ENCODE measurements around the gene GMEB2.
"Not testable (repeated sequence)": the region's sequence is repeated elsewhere in the genome, so short reads cannot be mapped to it uniquely, and the experiment has no call there.

Gene GMEB2

GRCh38 chr20:63630956-63631355 lies 4.1 kb upstream of the GMEB2 start:
- H3K27ac ChIP-seq (ENCODE audit: insufficient read depth in 1 of 2, low read depth in 1 of 2, low read length in 2 of 2, poor library complexity in 1 of 2, severe bottlenecking in 2 of 2); POLR2A ChIA-PET; H3K9me3 ChIP-seq (ENCODE audit: control extremely low read depth in 1 of 5, control insufficient read depth in 4 of 5, insufficient read depth in 2 of 5, low read depth in 1 of 5, low read length in 4 of 5); DNase-seq; H3K27me3 ChIP-seq (replicated peaks in 2 of 5; ENCODE audit: control insufficient read depth in 4 of 5, insufficient read depth in 5 of 5, low read length in 4 of 5); H3K36me3 ChIP-seq (ENCODE audit: control insufficient read depth in 4 of 4, insufficient read depth in 4 of 4, low read length in 3 of 4); H3K4me3 ChIP-seq (ENCODE audit: control insufficient read depth in 1 of 7, extremely low read depth in 1 of 7, insufficient read depth in 4 of 7, low read depth in 2 of 7, low read length in 6 of 7): not testable (repeated sequence)
- CTCF ChIA-PET: interaction anchor here (1.0 kb wide), 1 partner anchor 11 kb away, joined by 5 read pairs; no protein-coding TSS in a partner anchor
- peaks cover 7 to 40% (median 33%) of the 10 kb centered on the region in 4 experiments for H3K4me1 ChIP-seq (ENCODE audit: control extremely low read depth in 1 of 4, control insufficient read depth in 4 of 4, insufficient read depth in 4 of 4, low read length in 3 of 4)
- 98% methylated on average over 6 of the region's 6 CpGs for WGBS (ENCODE audit: insufficient coverage)

- peak overlapping the region; percentile 64 to 85 for H3K27ac ChIP-seq (ENCODE audit: insufficient read depth in 1 of 2, low read depth in 1 of 2, low read length in 2 of 2, poor library complexity in 1 of 2, severe bottlenecking in 2 of 2)
- peak; percentile 61 to 68 (median 66) for DNase-seq
- CTCF ChIA-PET: interaction anchor here (1.7 to 1.9 kb wide), 2 partner anchors 11 to 14 kb away, joined by 4 to 5 read pairs; no protein-coding TSS in a partner anchor
- H3K4me1 ChIP-seq (ENCODE audit: control extremely low read depth in 1 of 4, control insufficient read depth in 4 of 4, insufficient read depth in 4 of 4, low read length in 3 of 4): peaks cover 2 to 22% (median 21%) of the 10 kb centered on the region in 4 experiments
- peak overlapping the region; percentile 13 to 96 (median 79) for H3K4me3 ChIP-seq (ENCODE audit: control insufficient read depth in 1 of 7, extremely low read depth in 1 of 7, insufficient read depth in 4 of 7, low read depth in 2 of 7, low read length in 6 of 7)
- H3K36me3 ChIP-seq (ENCODE audit: control insufficient read depth in 4 of 4, insufficient read depth in 4 of 4, low read length in 3 of 4): no peaks in the 10 kb centered on the region
- WGBS (ENCODE audit: insufficient coverage): 25% methylated on average over 21 of the region's 22 CpGs
- no peaks in the 10 kb centered on the region for H3K27me3 ChIP-seq (replicated peaks in 2 of 5; ENCODE audit: control insufficient read depth in 4 of 5, insufficient read depth in 5 of 5, low read length in 4 of 5)
- H3K9me3 ChIP-seq (ENCODE audit: control extremely low read depth in 1 of 5, control insufficient read depth in 4 of 5, insufficient read depth in 2 of 5, low read depth in 1 of 5, low read length in 4 of 5): no peaks in the 10 kb centered on the region
- POLR2A ChIA-PET: interaction anchor here (1.5 kb wide), 1 partner anchor 23 kb away, joined by 3 read pairs; no protein-coding TSS in a partner anchor
These were observed 1.5 kb upstream of the GMEB2 start for GRCh38 chr20:63628246-63628975.

- CTCF ChIA-PET: no interaction called here
- H3K27ac ChIP-seq (ENCODE audit: insufficient read depth in 1 of 2, low read depth in 1 of 2, low read length in 2 of 2, poor library complexity in 1 of 2, severe bottlenecking in 2 of 2): peak overlapping the region; percentile 64 to 85
These were observed 897 bp upstream of the GMEB2 start for GRCh38 chr20:63627751-63628245.

GRCh38 chr20:63627129-63627750 lies 339 bp upstream of the GMEB2 start:
- Histone ChIP-seq H3K27ac (ENCODE audit: insufficient read depth in 1 of 2, low read depth in 1 of 2, low read length in 2 of 2, poor library complexity in 1 of 2, severe bottlenecking in 2 of 2) (peak overlapping the region; percentile 64 to 85), H3K4me3 (ENCODE audit: control insufficient read depth in 1 of 7, extremely low read depth in 1 of 7, insufficient read depth in 4 of 7, low read depth in 2 of 7, low read length in 6 of 7) (peak overlapping the region; percentile 64 to 96 (median 79)), H3K4me1 (ENCODE audit: control extremely low read depth in 1 of 4, control insufficient read depth in 4 of 4, insufficient read depth in 4 of 4, low read length in 3 of 4) (peaks cover 2 to 22% (median 21%) of the 10 kb centered on the region in 4 experiments), H3K27me3 (replicated peaks in 2 of 5; ENCODE audit: control insufficient read depth in 4 of 5, insufficient read depth in 5 of 5, low read length in 4 of 5) (no peaks in the 10 kb centered on the region), H3K9me3 (ENCODE audit: control extremely low read depth in 1 of 5, control insufficient read depth in 4 of 5, insufficient read depth in 2 of 5, low read depth in 1 of 5, low read length in 4 of 5) (no peaks in the 10 kb centered on the region), H3K36me3 (ENCODE audit: control insufficient read depth in 4 of 4, insufficient read depth in 4 of 4, low read length in 3 of 4) (no peaks in the 10 kb centered on the region)
- ChIA-PET CTCF (no interaction called here), POLR2A (interaction anchor here (0.8 to 1.5 kb wide), 4 partner anchors 8 to 25 kb away, joined by 3 to 8 read pairs (median 3); no protein-coding TSS in a partner anchor)
- peak; percentile 94 to 97 (median 97) for DNase-seq
- WGBS (ENCODE audit: insufficient coverage): 0% methylated on average over 62 of the region's 68 CpGs

More at GRCh38 chr20:63627751-63628245, 897 bp upstream of the GMEB2 start:
- Histone ChIP-seq H3K4me1 (ENCODE audit: control extremely low read depth in 1 of 4, control insufficient read depth in 4 of 4, insufficient read depth in 4 of 4, low read length in 3 of 4) (peaks cover 2 to 22% (median 21%) of the 10 kb centered on the region in 4 experiments), H3K4me3 (ENCODE audit: control insufficient read depth in 1 of 7, extremely low read depth in 1 of 7, insufficient read depth in 4 of 7, low read depth in 2 of 7, low read length in 6 of 7) (peak overlapping the region; percentile 13 to 96 (median 79)), H3K36me3 (ENCODE audit: control insufficient read depth in 4 of 4, insufficient read depth in 4 of 4, low read length in 3 of 4) (no peaks in the 10 kb centered on the region), H3K27me3 (replicated peaks in 2 of 5; ENCODE audit: control insufficient read depth in 4 of 5, insufficient read depth in 5 of 5, low read length in 4 of 5) (no peaks in the 10 kb centered on the region), H3K9me3 (ENCODE audit: control extremely low read depth in 1 of 5, control insufficient read depth in 4 of 5, insufficient read depth in 2 of 5, low read depth in 1 of 5, low read length in 4 of 5) (no peaks in the 10 kb centered on the region)
- WGBS (ENCODE audit: insufficient coverage): 18% methylated on average over 27 of the region's 28 CpGs
- POLR2A ChIA-PET: interaction anchor here (1.3 to 1.5 kb wide), 2 partner anchors 8 to 24 kb away, joined by 3 to 8 read pairs; no protein-coding TSS in a partner anchor
- DNase-seq: no peak

- H3K27me3 ChIP-seq (replicated peaks in 2 of 5; ENCODE audit: control insufficient read depth in 4 of 5, insufficient read depth in 5 of 5, low read length in 4 of 5): no peaks in the 10 kb centered on the region
- peaks cover 2 to 22% (median 21%) of the 10 kb centered on the region in 4 experiments for H3K4me1 ChIP-seq (ENCODE audit: control extremely low read depth in 1 of 4, control insufficient read depth in 4 of 4, insufficient read depth in 4 of 4, low read length in 3 of 4)
- DNase-seq: peak in 2 of 3 donors; percentile 28 to 69
- H3K4me3 ChIP-seq (ENCODE audit: control insufficient read depth in 1 of 7, extremely low read depth in 1 of 7, insufficient read depth in 4 of 7, low read depth in 2 of 7, low read length in 6 of 7): peak overlapping the region; percentile 61 to 95 (median 79)
- POLR2A ChIA-PET: no interaction called here
- WGBS (ENCODE audit: insufficient coverage): 19% methylated on average over 26 of the region's 36 CpGs
- CTCF ChIA-PET: interaction anchor here (1.2 to 1.8 kb wide), 3 partner anchors 9 to 16 kb away, joined by 3 to 8 read pairs (median 4); no protein-coding TSS in a partner anchor
- H3K36me3 ChIP-seq (ENCODE audit: control insufficient read depth in 4 of 4, insufficient read depth in 4 of 4, low read length in 3 of 4): no peaks in the 10 kb centered on the region
- H3K27ac ChIP-seq (ENCODE audit: insufficient read depth in 1 of 2, low read depth in 1 of 2, low read length in 2 of 2, poor library complexity in 1 of 2, severe bottlenecking in 2 of 2): peak overlapping the region in 1 of 2 experiments; percentile 66
- no peaks in the 10 kb centered on the region for H3K9me3 ChIP-seq (ENCODE audit: control extremely low read depth in 1 of 5, control insufficient read depth in 4 of 5, insufficient read depth in 2 of 5, low read depth in 1 of 5, low read length in 4 of 5)
These were observed 1.0 kb downstream of the GMEB2 start for GRCh38 chr20:63625771-63626423.

- H3K27ac ChIP-seq (ENCODE audit: insufficient read depth in 1 of 2, low read depth in 1 of 2, low read length in 2 of 2, poor library complexity in 1 of 2, severe bottlenecking in 2 of 2): no peak overlapping the region
- ChIA-PET CTCF (interaction anchor here (0.7 to 1.8 kb wide), 4 partner anchors 7 to 57 kb away, joined by 3 to 8 read pairs (median 4); no protein-coding TSS in a partner anchor), POLR2A (interaction anchor here (0.6 kb wide), 1 partner anchor 18 kb away, joined by 3 read pairs; no protein-coding TSS in a partner anchor)
- peaks cover 2 to 3% (median 2%) of the 10 kb centered on the region in 4 experiments for H3K36me3 ChIP-seq (ENCODE audit: control insufficient read depth in 4 of 4, insufficient read depth in 4 of 4, low read length in 3 of 4)
- no peaks in the 10 kb centered on the region for H3K27me3 ChIP-seq (replicated peaks in 2 of 5; ENCODE audit: control insufficient read depth in 4 of 5, insufficient read depth in 5 of 5, low read length in 4 of 5)
- WGBS (ENCODE audit: insufficient coverage): 92% methylated on average over 13 of the region's 15 CpGs
- peaks cover 2 to 22% (median 20%) of the 10 kb centered on the region in 4 experiments for H3K4me1 ChIP-seq (ENCODE audit: control extremely low read depth in 1 of 4, control insufficient read depth in 4 of 4, insufficient read depth in 4 of 4, low read length in 3 of 4)
- no peak overlapping the region for H3K4me3 ChIP-seq (ENCODE audit: control insufficient read depth in 1 of 7, extremely low read depth in 1 of 7, insufficient read depth in 4 of 7, low read depth in 2 of 7, low read length in 6 of 7)
- DNase-seq: peak in 1 of 3 donors; percentile 56
- H3K9me3 ChIP-seq (ENCODE audit: control extremely low read depth in 1 of 5, control insufficient read depth in 4 of 5, insufficient read depth in 2 of 5, low read depth in 1 of 5, low read length in 4 of 5): no peaks in the 10 kb centered on the region
These were observed 2.4 kb downstream of the GMEB2 start for GRCh38 chr20:63624486-63624885.
